HEK293 (cell line): ENCODE measurements around the gene DSCAML1.
A peak's percentile ranks its signal among the peaks of the same experiment; 100 is the strongest.

Experiments used
- CTCF ChIA-PET: fragments of 350-600 bp; formaldehyde crosslinking; extraction: SDS; loops from one replicate; lab custom pipeline; 2021; ENCODE audit warnings: antibody characterized with exemption; lab: Yijun Ruan, JAX
- POLR2A ChIA-PET: fragments of 300-600 bp; formaldehyde crosslinking; extraction: SDS; loops from one replicate; lab custom pipeline; 2020; ENCODE audit warnings: antibody characterized with exemption, inconsistent platforms; lab: Yijun Ruan, JAX
- H3K27ac ChIP-seq: fragments of 200-500 bp; sonication (Bioruptor generic); 2 replicates; pipeline ENCODE4 v1.5.1; 2014; ENCODE audit warnings: low read depth, low read length, control low read depth, inconsistent platforms; ENCODE audit errors: extremely low read depth
- H3K36me3 ChIP-seq, 2 experiments: fragments of 200-500 bp in 1 of 2; sonication (Bioruptor generic) in 1 of 2; 1 replicate in 1 of 2; 2 replicates in 1 of 2; pipeline ENCODE4 v1.5.1; 2014 to 2017; ENCODE audit warnings: inconsistent platforms in 2 of 2, low read length in 2 of 2; ENCODE audit not compliant: control insufficient read depth in 2 of 2, insufficient read depth in 1 of 2
- H3K4me1 ChIP-seq: fragments of 200-500 bp; sonication (Bioruptor generic); 2 replicates; pipeline ENCODE4 v1.5.1; 2014; ENCODE audit warnings: mild to moderate bottlenecking, low read length, inconsistent platforms; ENCODE audit not compliant: control insufficient read depth, insufficient read depth
- H3K4me3 ChIP-seq: 2 replicates; pipeline ENCODE4 v1.5.1; 2011; ENCODE audit warnings: low read depth, mild to moderate bottlenecking, control low read depth, low read length, moderate library complexity
- H3K9me3 ChIP-seq: fragments of 200-500 bp; sonication (Bioruptor generic); 2 replicates; pipeline ENCODE4 v1.5.1; 2014; ENCODE audit warnings: low read depth, low read length, inconsistent platforms; ENCODE audit not compliant: control insufficient read depth, insufficient read depth
- GLI2 ChIP-seq: fragments of 450-650 bp; formaldehyde crosslinking; IDR thresholded peaks from 2 replicates; pipeline ENCODE4; 2017; ENCODE audit warnings: missing biosample characterization, missing genetic modification characterization, low read depth, borderline replicate concordance
- KLF10 ChIP-seq: fragments of 450-650 bp; IDR thresholded peaks from 2 replicates; pipeline ENCODE4 v1.5.1; 2018; ENCODE audit warnings: missing biosample characterization, mild to moderate bottlenecking, missing genetic modification characterization
- PRDM1 ChIP-seq: fragments of 450-650 bp; formaldehyde crosslinking; IDR thresholded peaks from 2 replicates; pipeline ENCODE4; 2016; ENCODE audit warnings: missing biosample characterization, missing genetic modification characterization
- TCF7L2 ChIP-seq: IDR thresholded peaks from 2 replicates; pipeline ENCODE4 v1.6.1; 2011; ENCODE audit warnings: low read depth, mild to moderate bottlenecking, inconsistent platforms, low read length, moderate library complexity, borderline replicate concordance
- ZFHX2 ChIP-seq: fragments of 450-650 bp; formaldehyde crosslinking; conservative IDR thresholded peaks from 2 replicates; pipeline ENCODE4 v1.5.1; 2016; ENCODE audit warnings: missing biosample characterization, missing genetic modification characterization
- ZIC2 ChIP-seq: fragments of 450-650 bp; formaldehyde crosslinking; IDR thresholded peaks from 2 replicates; pipeline ENCODE4 v1.5.1; 2016; ENCODE audit warnings: missing biosample characterization, missing genetic modification characterization
- ZNF223 ChIP-seq: fragments of 450-650 bp; formaldehyde crosslinking; IDR thresholded peaks from 2 replicates; pipeline ENCODE4 v1.5.1; 2016; ENCODE audit warnings: missing biosample characterization, missing genetic modification characterization
- ZNF24 ChIP-seq: fragments of 450-650 bp; formaldehyde crosslinking; IDR thresholded peaks from 2 replicates; pipeline ENCODE4 v1.5.1; 2016; ENCODE audit warnings: missing biosample characterization, missing genetic modification characterization
- ZNF350 ChIP-seq: fragments of 450-650 bp; formaldehyde crosslinking; IDR thresholded peaks from 2 replicates; pipeline ENCODE4 v1.5.0; 2017; ENCODE audit warnings: missing biosample characterization, mild to moderate bottlenecking, missing genetic modification characterization
- ZNF529 ChIP-seq: fragments of 450-650 bp; formaldehyde crosslinking; IDR thresholded peaks from 2 replicates; pipeline ENCODE4 v1.5.1; 2017; ENCODE audit warnings: missing genetic modification characterization, missing biosample characterization; ENCODE audit not compliant: insufficient replicate concordance
- ZNF560 ChIP-seq: fragments of 450-650 bp; formaldehyde crosslinking; IDR thresholded peaks from 2 replicates; pipeline ENCODE4 v1.5.1; 2017; ENCODE audit warnings: missing biosample characterization, missing genetic modification characterization, borderline replicate concordance
- ZNF624 ChIP-seq: fragments of 450-650 bp; formaldehyde crosslinking; IDR thresholded peaks from 2 replicates; pipeline ENCODE4 v1.5.1; 2017; ENCODE audit warnings: missing biosample characterization, missing genetic modification characterization
- ZNF830 ChIP-seq: fragments of 450-650 bp; IDR thresholded peaks from 2 replicates; pipeline ENCODE4 v1.5.0; 2018; ENCODE audit warnings: missing biosample characterization, missing genetic modification characterization, low read depth, mild to moderate bottlenecking, moderate library complexity
- TF ChIP-seq, protein P1 (sequence below): fragments of 450-650 bp; IDR thresholded peaks from 2 replicates; pipeline ENCODE4 v1.5.1; 2018; ENCODE audit warnings: missing biosample characterization, mild to moderate bottlenecking, missing genetic modification characterization
- TF ChIP-seq, protein P2 (sequence below): fragments of 450-650 bp; formaldehyde crosslinking; IDR thresholded peaks from 2 replicates; pipeline ENCODE4 v1.5.1; 2016; ENCODE audit warnings: missing biosample characterization, missing genetic modification characterization
- TF ChIP-seq, protein P3 (sequence below): fragments of 450-650 bp; formaldehyde crosslinking; IDR thresholded peaks from 2 replicates; pipeline ENCODE4 v1.5.1; 2016; ENCODE audit warnings: missing biosample characterization, missing genetic modification characterization
- TF ChIP-seq, protein P4 (sequence below): fragments of 450-650 bp; formaldehyde crosslinking; IDR thresholded peaks from 2 replicates; pipeline ENCODE4 v1.5.1; 2016; ENCODE audit warnings: missing biosample characterization, missing genetic modification characterization
- TF ChIP-seq, protein P5 (sequence below): fragments of 450-650 bp; formaldehyde crosslinking; IDR thresholded peaks from 2 replicates; pipeline ENCODE4 v1.5.1; 2016; ENCODE audit warnings: missing biosample characterization, missing genetic modification characterization

Gene DSCAML1

DNA sequence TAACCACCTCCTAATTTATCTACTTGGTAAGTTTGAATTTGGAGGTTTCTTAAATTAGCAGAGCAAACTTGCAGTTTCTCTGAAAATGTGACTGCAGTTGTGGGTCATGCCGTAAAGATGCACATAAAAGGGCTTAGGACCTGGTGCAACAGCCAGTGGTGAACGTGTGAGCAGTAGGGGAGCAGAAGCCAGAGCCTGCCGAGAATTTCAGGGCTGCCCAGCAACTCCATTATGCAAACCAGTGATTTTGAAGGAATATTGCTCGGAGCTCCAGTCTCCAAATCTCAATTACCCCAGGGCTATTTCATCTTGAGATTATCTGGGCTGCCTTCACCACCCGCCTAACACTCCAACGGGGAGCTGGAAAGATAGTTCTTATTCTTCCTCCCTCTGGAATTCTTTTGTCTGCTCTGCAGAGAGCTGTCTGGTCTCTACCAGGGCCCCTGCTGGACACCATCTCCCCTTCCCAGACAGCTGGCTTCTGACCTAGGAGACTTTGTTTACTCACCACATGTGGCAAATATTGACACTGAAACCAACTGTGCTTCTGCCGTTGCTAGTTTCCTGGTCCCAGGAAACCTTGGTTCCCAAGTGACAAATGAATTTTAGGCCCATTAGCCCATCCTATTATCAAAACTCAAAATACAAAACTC lies 93.9 kb downstream of the DSCAML1 start:
- Histone ChIP-seq H3K36me3 (no peaks in the 10 kb centered on the region), H3K9me3 (no peaks in the 10 kb centered on the region), H3K4me3 (no peak overlapping the region), H3K4me1 (no peaks in the 10 kb centered on the region), H3K27ac (no peak overlapping the region)
- POLR2A ChIA-PET, result no interaction called here
- CTCF ChIA-PET, result no interaction called here
- TF ChIP-seq ZIC2 (tag by site-specific recombination) (peak; percentile 42), ZNF24 (no peak)

DNA sequence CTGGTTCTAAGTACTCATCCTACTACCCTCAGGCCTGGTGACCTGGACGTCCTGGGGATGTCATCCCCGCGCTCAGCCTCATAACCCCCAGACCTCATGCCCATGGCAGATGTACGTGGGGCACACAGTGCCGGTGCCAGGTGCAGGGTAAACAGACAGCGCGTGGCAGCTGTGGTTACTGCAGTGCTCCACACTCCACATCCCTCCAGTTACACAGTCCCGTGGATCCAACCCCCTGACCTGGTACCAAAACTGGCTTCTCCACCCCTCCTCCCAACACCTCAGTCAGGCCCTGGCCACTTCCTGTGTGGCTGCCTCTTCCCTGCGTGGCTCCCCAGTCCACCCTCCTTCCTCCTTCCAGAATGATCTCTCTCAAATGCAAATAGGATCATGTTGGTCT lies 95.2 kb downstream of the DSCAML1 start:
- Histone ChIP-seq H3K9me3 (no peaks in the 10 kb centered on the region), H3K36me3 (no peaks in the 10 kb centered on the region), H3K4me1 (no peaks in the 10 kb centered on the region), H3K27ac (no peak overlapping the region), H3K4me3 (no peak overlapping the region)
- POLR2A ChIA-PET, result no interaction called here
- TF ChIP-seq, protein P1, sequence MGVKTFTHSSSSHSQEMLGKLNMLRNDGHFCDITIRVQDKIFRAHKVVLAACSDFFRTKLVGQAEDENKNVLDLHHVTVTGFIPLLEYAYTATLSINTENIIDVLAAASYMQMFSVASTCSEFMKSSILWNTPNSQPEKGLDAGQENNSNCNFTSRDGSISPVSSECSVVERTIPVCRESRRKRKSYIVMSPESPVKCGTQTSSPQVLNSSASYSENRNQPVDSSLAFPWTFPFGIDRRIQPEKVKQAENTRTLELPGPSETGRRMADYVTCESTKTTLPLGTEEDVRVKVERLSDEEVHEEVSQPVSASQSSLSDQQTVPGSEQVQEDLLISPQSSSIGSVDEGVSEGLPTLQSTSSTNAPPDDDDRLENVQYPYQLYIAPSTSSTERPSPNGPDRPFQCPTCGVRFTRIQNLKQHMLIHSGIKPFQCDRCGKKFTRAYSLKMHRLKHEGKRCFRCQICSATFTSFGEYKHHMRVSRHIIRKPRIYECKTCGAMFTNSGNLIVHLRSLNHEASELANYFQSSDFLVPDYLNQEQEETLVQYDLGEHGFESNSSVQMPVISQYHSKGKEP (tag by site-specific recombination), result no peak
- TF ChIP-seq PRDM1 (tag by site-specific recombination) (no peak), ZNF830 (tag by site-specific recombination) (no peak), KLF10 (no peak), ZNF350 (tag by site-specific recombination) (no peak), ZNF624 (tag by site-specific recombination) (no peak), ZNF529 (no peak)
- TF ChIP-seq, protein P2, sequence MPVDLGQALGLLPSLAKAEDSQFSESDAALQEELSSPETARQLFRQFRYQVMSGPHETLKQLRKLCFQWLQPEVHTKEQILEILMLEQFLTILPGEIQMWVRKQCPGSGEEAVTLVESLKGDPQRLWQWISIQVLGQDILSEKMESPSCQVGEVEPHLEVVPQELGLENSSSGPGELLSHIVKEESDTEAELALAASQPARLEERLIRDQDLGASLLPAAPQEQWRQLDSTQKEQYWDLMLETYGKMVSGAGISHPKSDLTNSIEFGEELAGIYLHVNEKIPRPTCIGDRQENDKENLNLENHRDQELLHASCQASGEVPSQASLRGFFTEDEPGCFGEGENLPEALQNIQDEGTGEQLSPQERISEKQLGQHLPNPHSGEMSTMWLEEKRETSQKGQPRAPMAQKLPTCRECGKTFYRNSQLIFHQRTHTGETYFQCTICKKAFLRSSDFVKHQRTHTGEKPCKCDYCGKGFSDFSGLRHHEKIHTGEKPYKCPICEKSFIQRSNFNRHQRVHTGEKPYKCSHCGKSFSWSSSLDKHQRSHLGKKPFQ, result no peak
- TF ChIP-seq, protein P3, sequence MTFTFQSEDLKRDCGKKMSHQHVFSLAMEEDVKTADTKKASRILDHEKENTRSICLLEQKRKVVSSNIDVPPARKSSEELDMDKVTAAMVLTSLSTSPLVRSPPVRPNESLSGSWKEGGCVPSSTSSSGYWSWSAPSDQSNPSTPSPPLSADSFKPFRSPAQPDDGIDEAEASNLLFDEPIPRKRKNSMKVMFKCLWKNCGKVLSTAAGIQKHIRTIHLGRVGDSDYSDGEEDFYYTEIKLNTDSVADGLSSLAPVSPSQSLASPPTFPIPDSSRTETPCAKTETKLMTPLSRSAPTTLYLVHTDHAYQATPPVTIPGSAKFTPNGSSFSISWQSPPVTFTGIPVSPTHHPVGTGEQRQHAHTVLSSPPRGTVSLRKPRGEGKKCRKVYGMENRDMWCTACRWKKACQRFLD (tag by site-specific recombination), result no peak
- CTCF ChIA-PET, result interaction anchor here (0.5 kb wide), 1 partner anchor 322 kb away, joined by 3 read pairs; no protein-coding TSS in a partner anchor

DNA sequence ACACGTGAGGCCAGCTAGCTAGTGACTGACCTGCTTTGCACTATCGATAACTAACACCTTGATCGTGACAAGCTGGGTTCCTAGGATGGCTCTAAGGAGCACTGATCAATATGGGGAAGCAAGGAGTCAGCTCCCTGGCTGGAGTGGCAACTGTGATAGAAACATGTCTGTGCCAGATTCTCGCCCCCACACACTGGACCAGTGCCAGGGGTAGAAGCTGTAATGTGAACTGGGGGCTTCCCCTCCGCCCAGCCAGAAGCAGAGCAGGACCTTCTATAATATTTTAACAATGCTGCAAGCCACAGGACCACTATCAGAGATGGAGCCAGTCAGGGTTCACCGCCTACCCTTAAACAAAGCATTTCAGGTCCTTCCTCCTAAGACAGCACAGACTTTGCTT lies 96.5 kb downstream of the DSCAML1 start:
- H3K4me3 ChIP-seq, result no peak overlapping the region
- POLR2A ChIA-PET, result no interaction called here
- TF ChIP-seq ZFHX2 (tag by site-specific recombination), result 0 out of 2 replicates have a peak, but pooled peaks have one; percentile 8
- no peak for TF ChIP-seq GLI2 (tag by site-specific recombination)
- no peak overlapping the region for H3K27ac ChIP-seq
- no peaks in the 10 kb centered on the region for H3K4me1 ChIP-seq
- no peaks in the 10 kb centered on the region for H3K9me3 ChIP-seq
- no peaks in the 10 kb centered on the region for H3K36me3 ChIP-seq
- CTCF ChIA-PET, result interaction anchor here (1.3 kb wide), 1 partner anchor 275 kb away, joined by 4 read pairs; no protein-coding TSS in a partner anchor

DNA sequence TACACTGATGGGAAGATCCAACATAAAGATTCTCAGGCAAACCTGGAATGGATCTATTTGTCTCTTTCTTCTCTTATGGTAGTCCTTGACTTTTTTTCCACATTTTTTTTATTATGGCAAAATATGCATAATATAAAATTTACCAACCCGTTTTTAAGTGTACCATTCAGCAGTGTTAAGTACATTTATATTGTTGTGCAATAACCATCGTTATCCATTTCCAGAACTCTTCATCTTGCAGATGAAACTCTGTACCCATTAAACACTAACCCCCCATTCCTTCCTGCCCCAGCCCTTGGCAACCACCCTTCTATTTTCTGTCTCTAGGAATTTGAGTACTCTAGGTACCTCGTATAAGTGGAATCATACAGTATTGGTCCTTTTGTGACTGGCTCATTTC lies 99.7 kb downstream of the DSCAML1 start:
- POLR2A ChIA-PET, result no interaction called here
- no peaks in the 10 kb centered on the region for H3K9me3 ChIP-seq
- H3K27ac ChIP-seq, result no peak overlapping the region
- H3K4me3 ChIP-seq, result no peak overlapping the region
- no peaks in the 10 kb centered on the region for H3K4me1 ChIP-seq
- TF ChIP-seq, protein P4, sequence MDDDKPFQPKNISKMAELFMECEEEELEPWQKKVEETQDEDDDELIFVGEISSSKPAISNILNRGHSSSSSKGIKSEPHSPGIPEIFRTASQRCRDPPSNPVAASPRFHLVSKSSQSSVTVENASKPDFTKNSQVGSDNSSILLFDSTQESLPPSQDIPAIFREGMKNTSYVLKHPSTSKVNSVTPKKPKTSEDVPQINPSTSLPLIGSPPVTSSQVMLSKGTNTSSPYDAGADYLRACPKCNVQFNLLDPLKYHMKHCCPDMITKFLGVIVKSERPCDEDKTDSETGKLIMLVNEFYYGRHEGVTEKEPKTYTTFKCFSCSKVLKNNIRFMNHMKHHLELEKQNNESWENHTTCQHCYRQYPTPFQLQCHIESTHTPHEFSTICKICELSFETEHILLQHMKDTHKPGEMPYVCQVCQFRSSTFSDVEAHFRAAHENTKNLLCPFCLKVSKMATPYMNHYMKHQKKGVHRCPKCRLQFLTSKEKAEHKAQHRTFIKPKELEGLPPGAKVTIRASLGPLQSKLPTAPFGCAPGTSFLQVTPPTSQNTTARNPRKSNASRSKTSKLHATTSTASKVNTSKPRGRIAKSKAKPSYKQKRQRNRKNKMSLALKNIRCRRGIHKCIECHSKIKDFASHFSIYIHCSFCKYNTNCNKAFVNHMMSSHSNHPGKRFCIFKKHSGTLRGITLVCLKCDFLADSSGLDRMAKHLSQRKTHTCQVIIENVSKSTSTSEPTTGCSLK, result no peak
- no peak for TF ChIP-seq ZNF223 (tag by site-specific recombination)
- no peak for TF ChIP-seq ZNF560
- TF ChIP-seq, protein P5, sequence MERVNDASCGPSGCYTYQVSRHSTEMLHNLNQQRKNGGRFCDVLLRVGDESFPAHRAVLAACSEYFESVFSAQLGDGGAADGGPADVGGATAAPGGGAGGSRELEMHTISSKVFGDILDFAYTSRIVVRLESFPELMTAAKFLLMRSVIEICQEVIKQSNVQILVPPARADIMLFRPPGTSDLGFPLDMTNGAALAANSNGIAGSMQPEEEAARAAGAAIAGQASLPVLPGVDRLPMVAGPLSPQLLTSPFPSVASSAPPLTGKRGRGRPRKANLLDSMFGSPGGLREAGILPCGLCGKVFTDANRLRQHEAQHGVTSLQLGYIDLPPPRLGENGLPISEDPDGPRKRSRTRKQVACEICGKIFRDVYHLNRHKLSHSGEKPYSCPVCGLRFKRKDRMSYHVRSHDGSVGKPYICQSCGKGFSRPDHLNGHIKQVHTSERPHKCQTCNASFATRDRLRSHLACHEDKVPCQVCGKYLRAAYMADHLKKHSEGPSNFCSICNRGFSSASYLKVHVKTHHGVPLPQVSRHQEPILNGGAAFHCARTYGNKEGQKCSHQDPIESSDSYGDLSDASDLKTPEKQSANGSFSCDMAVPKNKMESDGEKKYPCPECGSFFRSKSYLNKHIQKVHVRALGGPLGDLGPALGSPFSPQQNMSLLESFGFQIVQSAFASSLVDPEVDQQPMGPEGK (tag by site-specific recombination), result no peak
- TF ChIP-seq TCF7L2, result no peak
- no peak for TF ChIP-seq ZNF624 (tag by site-specific recombination)
- H3K36me3 ChIP-seq, result no peaks in the 10 kb centered on the region
- CTCF ChIA-PET, result interaction anchor here (0.6 kb wide), 1 partner anchor 272 kb away, joined by 3 read pairs; no protein-coding TSS in a partner anchor
